Fibroblast of skin of left quadriceps (primary cell): Measurements from ENCODE around the gene TECPR2.

ENCODE experiments used
- DNase-seq, 2 experiments: peaks; one replicate each; pipeline ENCODE4 v3.0.0-alpha.2; 2013; ENCODE audit warnings: low read depth in 2 of 2

TECPR2 gene

GRCh38 chr14:102371361-102371760, 8.6 kb downstream of the TECPR2 start:
- no peak for DNase-seq

GRCh38 chr14:102373110-102373509, 10.4 kb downstream of the TECPR2 start:
- no peak for DNase-seq

- DNase-seq = no peak
These were observed 11.5 kb downstream of the TECPR2 start for GRCh38 chr14:102374264-102374663.

DNA sequence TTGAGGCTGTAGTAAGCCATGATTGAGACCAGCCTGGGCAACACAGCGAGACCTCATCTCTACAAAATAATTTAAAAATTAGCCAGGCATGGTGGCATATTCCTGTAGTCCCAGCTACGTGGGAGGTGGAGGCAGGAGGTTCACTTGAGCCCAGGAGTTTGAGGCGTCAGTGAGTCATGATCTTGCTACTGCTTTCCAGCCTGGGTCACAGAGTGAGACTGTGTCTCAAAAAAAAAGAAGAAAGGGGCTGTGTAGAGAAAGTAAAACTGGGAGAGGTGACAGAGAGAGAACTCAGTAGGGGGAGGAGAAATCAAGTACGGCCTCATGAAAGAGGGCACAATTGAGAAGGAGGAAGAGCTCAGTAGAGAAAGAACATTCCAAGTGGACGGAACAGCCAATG, 12.4 kb downstream of the TECPR2 start:
- DNase-seq = no peak

- no peak for DNase-seq
These were observed 15.0 kb downstream of the TECPR2 start for GRCh38 chr14:102377696-102378095.

DNA sequence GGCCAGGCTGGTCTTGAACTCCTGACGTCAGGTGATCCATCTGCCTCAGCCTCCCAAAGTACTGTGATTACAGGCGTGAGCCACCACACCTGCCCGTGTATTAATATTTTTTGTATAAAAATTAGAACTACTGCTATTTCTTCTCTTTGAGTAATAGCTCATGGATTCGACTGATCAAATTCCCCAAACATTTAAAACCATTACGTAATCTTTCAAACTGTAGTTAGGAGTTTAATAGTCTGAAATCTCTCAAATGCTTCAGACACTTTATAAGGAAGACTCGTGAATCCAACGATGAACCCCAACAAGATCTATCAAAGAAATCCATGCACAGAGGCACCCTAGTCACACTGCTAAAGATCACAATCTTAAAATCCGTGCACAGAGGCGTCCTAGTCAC, 16.1 kb downstream of the TECPR2 start:
- DNase-seq = no peak

DNA sequence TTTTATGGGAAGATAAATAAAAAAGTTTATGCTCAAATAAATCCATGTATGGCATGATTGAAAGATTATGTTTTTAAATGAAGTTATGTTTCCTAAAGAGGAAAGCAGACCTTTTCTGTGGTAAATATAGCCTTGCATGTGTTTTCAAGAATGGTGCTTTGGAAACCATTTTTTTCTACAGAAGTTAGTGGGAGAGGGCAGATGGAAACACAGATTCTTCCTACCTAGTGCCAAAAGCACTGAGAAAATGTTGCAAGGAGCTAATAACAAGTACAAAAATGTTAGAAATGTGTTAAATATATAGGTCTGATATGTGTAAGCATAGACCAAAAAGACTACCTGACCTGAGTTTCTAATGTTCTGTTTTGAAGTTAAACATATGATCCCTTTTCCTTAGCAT, 24.3 kb downstream of the TECPR2 start:
- DNase-seq = no peak

DNA sequence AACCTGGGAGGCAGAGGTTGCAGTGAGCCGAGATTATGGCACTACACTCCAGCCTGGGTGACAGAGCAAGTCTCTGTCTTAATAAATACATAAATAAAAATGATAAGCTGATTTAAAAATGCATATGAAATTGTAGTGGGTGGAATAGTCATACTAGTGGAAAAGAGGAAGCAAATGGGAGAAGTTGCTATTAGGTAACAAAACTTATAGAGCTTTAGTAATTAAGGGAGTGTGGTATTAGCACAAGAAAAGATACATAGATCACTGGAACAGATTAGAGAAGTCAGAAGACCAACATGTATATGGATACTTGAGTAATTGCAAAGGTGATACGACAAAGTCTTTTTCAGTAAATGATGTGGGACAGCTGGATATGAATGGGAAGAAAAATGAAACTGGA, 26.5 kb downstream of the TECPR2 start:
- no peak for DNase-seq

GRCh38 chr14:102390064-102390855, 27.5 kb downstream of the TECPR2 start:
- no peak for DNase-seq

- DNase-seq = no peak
These were observed 29.8 kb downstream of the TECPR2 start for GRCh38 chr14:102392506-102392905.

- no peak for DNase-seq
These were observed 32.1 kb downstream of the TECPR2 start for GRCh38 chr14:102394717-102395375.

GRCh38 chr14:102396521-102396920, 33.8 kb downstream of the TECPR2 start:
- DNase-seq = peak; percentile 9 to 10

DNA sequence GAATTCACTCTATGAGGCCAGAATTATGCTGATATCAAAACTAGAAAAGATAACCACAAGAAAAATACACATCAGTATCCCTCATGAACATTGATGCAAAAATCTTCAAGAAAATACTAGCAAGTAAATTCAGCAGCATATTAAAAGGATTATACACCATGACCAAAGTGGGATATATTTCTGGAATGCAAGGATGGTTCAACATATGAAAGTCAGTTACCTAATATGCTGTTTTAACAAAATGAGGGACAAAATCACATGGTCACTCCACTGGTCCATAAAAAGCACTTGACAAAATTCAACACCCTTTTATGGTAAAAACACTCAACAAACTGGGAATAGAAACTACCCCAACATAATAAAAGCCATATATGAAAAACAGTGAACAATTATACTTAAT, 40.3 kb downstream of the TECPR2 start:
- no peak for DNase-seq

- DNase-seq = no peak
These were observed 44.5 kb downstream of the TECPR2 start for GRCh38 chr14:102407258-102407657.

DNA sequence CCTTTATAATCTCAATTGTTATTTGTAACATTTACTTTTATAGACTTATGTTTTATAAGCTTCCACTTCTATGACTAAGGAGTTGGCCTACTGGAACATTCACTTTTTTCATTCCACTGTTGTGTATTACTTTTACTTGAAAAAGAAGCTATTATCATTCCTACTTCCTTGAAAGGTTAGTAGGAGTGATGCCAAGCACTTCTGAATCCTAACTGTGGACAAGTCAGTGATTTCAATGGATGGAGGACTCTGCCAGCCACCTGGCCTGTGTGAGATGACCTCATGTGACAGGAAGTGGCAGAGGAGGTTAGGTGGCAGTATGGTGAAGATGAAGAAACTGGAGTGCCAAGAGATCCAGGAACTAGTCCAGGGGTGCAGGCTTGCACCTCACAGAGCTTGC, 46.0 kb downstream of the TECPR2 start:
- no peak for DNase-seq

DNA sequence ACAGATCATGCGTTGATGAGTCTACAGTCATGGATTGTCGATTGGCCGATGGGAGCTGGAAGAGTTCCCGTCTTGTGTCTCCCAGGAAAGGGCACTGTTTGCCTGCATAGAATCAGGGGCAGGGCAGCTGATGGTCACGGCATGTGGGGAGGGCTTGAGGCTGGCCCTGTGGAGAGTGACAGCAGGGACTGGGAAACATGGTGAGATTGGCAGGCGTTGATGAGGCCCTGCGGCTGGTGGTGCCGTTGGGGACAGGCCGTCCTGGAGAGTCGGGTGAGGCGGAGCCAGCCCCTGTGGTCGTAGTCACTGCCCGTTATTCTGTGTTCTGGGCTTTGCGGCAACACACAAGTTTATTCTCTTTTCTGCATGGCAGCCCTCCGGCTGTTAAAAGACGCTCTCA, 52.9 kb downstream of the TECPR2 start:
- no peak for DNase-seq

- DNase-seq = no peak
These were observed 54.3 kb downstream of the TECPR2 start for GRCh38 chr14:102417001-102417431.

DNA sequence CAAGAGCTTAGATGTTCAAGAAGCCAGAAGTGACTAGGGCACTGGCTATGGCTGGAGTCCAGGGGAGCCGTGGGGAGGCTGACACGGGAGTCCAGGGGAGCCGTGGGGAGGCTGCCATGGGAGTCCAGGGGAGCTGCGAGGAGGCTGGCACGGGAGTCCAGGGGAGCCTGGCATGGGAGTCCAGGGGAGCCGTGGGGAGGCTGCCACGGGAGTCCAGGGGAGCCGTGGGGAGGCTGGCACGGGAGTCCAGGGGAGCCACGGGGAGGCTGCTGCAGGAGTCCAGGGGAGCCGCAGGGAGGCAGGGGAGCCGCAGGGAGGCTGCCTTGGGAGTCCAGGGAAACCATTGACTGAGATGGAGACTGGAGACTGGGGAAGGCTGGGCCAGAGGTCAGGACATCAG, 54.9 kb downstream of the TECPR2 start:
- no peak for DNase-seq

GRCh38 chr14:102418169-102418852, 55.6 kb downstream of the TECPR2 start:
- no peak for DNase-seq

- DNase-seq = no peak
These were observed 56.1 kb downstream of the TECPR2 start for GRCh38 chr14:102418853-102419240.

DNA sequence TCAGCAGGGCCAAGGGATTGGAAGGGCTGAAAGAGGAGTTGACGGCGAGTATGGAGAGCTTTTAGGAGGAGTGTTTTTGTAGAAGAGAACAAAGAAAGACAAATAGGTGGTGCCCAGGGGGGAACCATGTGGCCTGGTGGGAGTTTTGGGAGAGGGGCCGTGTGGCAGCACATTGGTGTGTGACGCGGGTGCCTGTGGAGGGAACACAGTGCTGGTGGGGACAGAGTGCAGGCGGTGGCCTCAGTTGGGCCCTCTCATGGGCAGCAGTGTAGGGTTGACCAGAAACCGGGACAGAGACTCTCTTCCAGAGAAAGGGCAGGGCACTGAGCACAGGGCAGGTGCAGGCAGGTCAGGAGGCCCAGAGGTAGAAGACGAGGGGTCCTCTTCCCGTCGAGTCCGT, 56.5 kb downstream of the TECPR2 start:
- DNase-seq = no peak

DNA sequence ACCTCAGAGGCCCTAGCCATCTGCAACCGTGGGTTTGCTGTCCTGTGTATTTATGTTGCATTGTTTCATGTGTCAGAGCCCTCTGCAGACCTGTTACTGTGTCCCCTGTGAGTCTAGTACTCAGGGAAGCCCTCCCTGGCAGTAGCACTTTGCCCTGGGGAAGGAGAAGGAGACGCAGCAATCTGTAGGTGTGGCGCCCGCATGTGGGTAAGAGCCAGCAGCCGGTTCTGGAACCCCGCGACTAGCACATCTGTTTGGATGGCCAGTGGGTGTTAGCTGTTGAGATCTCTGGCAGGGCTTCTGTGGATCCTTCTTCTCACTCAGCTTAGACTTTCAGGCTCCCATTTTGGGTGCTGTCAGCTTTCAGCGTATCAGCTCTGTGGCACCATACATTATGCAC, 57.0 kb downstream of the TECPR2 start:
- no peak for DNase-seq
